Suprapubic skin (tissue), 4 donors: Measurements from ENCODE around the gene GLIS1. TPM values are rescaled to one million over a fixed set of nuclear protein-coding genes. Genes with fewer than 3 reads are reported as not detected.

ENCODE experiments used
- DNase-seq, 2 donors: peaks; one replicate each; pipeline ENCODE4 v3.0.0-alpha.2; 2019; ENCODE audit warnings: low spot score in 2 of 2
- H3K27ac ChIP-seq: fragments of 200-600 bp; sonication (generic); one replicate; pipeline ENCODE4 v1.5.1; 2019
- H3K27me3 ChIP-seq: fragments of 200-600 bp; sonication (generic); one replicate; pipeline ENCODE4 v1.5.1; 2019
- H3K36me3 ChIP-seq: fragments of 200-600 bp; sonication (generic); one replicate; pipeline ENCODE4 v1.5.1; 2019
- H3K4me1 ChIP-seq: fragments of 200-600 bp; sonication (generic); one replicate; pipeline ENCODE4 v1.5.1; 2019
- H3K4me3 ChIP-seq: fragments of 200-600 bp; sonication (generic); one replicate; pipeline ENCODE4 v1.5.1; 2019; ENCODE audit warnings: mild to moderate bottlenecking
- H3K9me3 ChIP-seq: fragments of 200-600 bp; sonication (generic); one replicate; pipeline ENCODE4 v1.5.1; 2019
- EP300 ChIP-seq: sonication (generic); formaldehyde crosslinking; IDR thresholded peaks from one replicate; pipeline ENCODE4 v1.6.1; 2017; ENCODE audit warnings: antibody characterized with exemption
- POLR2A ChIP-seq, 2 donors: fragments of 450-650 bp; IDR thresholded peaks; one replicate each; pipeline ENCODE4 v1.6.1; 2017; ENCODE audit warnings: antibody characterized with exemption in 2 of 2, mild to moderate bottlenecking in 2 of 2, moderate library complexity in 2 of 2
- POLR2AphosphoS5 ChIP-seq, 3 donors: sonication (generic); formaldehyde crosslinking; IDR thresholded peaks; one replicate each; pipeline ENCODE4 v1.6.1; 2017; ENCODE audit warnings: antibody characterized with exemption in 3 of 3
- WGBS: methylation state at CpG from one replicate; pipeline ENCODE4 v1.1.5; 2018; 5-methylcytosine and 5-hydroxymethylcytosine counted together
- total RNA-seq, 4 donors: library from RNA; depleted of rRNA; stranded (reverse); fragments of >200 nt; gene quantifications; one replicate each; pipeline ENCODE4 v1.1.0, GENCODE V29; 2016
- TF ChIP-seq, protein P1 (sequence below), 2 donors: fragments of 200-600 bp in 1 of 2; fragments of 450-650 bp in 1 of 2; sonication (generic) in 1 of 2; IDR thresholded peaks; one replicate each; pipeline ENCODE4 v1.5.1; 2016 to 2019; ENCODE audit warnings: antibody characterized with exemption in 2 of 2, mild to moderate bottlenecking in 1 of 2, moderate library complexity in 1 of 2

GLIS1 gene
- total RNA-seq, 4 donors from 2014 or later: 0.34 to 1.5 (median 0.59) TPM

- no peak overlapping the region for H3K27ac ChIP-seq
- DNase-seq: peak; percentile 29 to 65
- 90% methylated on average over 10 of the region's 10 CpGs for WGBS
- no peaks in the 10 kb centered on the region for H3K9me3 ChIP-seq
- TF ChIP-seq POLR2AphosphoS5 (IDR thresholded peaks at IDR 0.05) (no peak), EP300 (no peak), POLR2A (IDR thresholded peaks at IDR 0.05) (no peak)
- TF ChIP-seq, protein P1, sequence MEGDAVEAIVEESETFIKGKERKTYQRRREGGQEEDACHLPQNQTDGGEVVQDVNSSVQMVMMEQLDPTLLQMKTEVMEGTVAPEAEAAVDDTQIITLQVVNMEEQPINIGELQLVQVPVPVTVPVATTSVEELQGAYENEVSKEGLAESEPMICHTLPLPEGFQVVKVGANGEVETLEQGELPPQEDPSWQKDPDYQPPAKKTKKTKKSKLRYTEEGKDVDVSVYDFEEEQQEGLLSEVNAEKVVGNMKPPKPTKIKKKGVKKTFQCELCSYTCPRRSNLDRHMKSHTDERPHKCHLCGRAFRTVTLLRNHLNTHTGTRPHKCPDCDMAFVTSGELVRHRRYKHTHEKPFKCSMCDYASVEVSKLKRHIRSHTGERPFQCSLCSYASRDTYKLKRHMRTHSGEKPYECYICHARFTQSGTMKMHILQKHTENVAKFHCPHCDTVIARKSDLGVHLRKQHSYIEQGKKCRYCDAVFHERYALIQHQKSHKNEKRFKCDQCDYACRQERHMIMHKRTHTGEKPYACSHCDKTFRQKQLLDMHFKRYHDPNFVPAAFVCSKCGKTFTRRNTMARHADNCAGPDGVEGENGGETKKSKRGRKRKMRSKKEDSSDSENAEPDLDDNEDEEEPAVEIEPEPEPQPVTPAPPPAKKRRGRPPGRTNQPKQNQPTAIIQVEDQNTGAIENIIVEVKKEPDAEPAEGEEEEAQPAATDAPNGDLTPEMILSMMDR (IDR thresholded peaks at IDR 0.05): no peak
- H3K27me3 ChIP-seq: no peaks in the 10 kb centered on the region
- H3K4me1 ChIP-seq: peaks cover 3% of the 10 kb centered on the region
- H3K4me3 ChIP-seq: no peak overlapping the region
- H3K36me3 ChIP-seq: no peaks in the 10 kb centered on the region
These were observed 185.8 kb downstream of the GLIS1 start for GRCh38 chr1:53552981-53553733.

DNA sequence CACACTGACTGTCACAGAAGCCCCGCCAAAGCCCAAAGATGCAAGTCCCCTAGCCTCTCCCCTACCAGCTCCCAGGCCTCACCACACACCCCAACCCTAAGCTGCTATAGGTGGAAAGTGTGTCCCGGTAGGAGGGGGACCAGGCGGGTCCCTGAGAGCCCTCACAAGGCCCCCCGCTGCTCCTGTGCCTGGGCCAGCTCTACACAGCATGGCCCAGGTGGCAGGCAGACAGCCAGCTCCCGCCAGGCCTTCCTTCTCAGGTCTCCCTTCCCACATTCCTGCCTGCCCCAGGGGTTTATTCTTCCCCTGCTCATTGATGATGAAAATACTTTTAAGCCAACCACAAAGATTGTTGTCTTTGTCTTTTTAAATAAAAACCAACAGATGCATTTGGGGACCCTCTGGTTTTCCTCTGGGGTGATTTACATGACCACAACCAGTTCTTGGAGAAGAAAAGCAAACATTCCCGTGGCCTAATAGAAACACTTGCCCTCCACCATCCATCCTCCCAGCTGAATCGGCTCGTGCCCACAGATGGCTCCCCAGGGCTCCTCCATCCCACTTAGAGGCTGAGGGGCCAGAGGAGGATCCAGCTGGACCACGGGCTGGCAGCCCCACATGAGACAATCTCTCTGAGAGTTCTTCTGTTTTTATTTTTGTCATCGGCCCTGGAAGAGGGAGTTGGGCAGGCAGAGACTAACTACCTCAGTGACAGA is 186.7 kb downstream of the GLIS1 start:
- WGBS: 62% methylated on average over 10 of the region's 10 CpGs
- peaks cover 3% of the 10 kb centered on the region for H3K4me1 ChIP-seq
- peak; percentile 28 to 59 for DNase-seq
- H3K27ac ChIP-seq: no peak overlapping the region
- TF ChIP-seq POLR2A (IDR thresholded peaks at IDR 0.05) (no peak), POLR2AphosphoS5 (IDR thresholded peaks at IDR 0.05) (no peak), EP300 (no peak)
- TF ChIP-seq, protein P1 (IDR thresholded peaks at IDR 0.05): no peak
- no peaks in the 10 kb centered on the region for H3K9me3 ChIP-seq
- H3K36me3 ChIP-seq: no peaks in the 10 kb centered on the region
- H3K27me3 ChIP-seq: no peaks in the 10 kb centered on the region
- no peak overlapping the region for H3K4me3 ChIP-seq

GRCh38 chr1:53551428-53551995 is 187.5 kb downstream of the GLIS1 start:
- 93% methylated on average over 8 of the region's 8 CpGs for WGBS
- Histone ChIP-seq H3K4me3 (no peak overlapping the region), H3K27me3 (no peaks in the 10 kb centered on the region), H3K27ac (no peak overlapping the region), H3K9me3 (no peaks in the 10 kb centered on the region), H3K4me1 (peaks cover 3% of the 10 kb centered on the region), H3K36me3 (no peaks in the 10 kb centered on the region)
- peak; percentile 36 to 64 for DNase-seq
- TF ChIP-seq POLR2A (IDR thresholded peaks at IDR 0.05): no peak
- TF ChIP-seq POLR2AphosphoS5 (IDR thresholded peaks at IDR 0.05): no peak
- TF ChIP-seq EP300: no peak
- TF ChIP-seq, protein P1 (IDR thresholded peaks at IDR 0.05): no peak

DNA sequence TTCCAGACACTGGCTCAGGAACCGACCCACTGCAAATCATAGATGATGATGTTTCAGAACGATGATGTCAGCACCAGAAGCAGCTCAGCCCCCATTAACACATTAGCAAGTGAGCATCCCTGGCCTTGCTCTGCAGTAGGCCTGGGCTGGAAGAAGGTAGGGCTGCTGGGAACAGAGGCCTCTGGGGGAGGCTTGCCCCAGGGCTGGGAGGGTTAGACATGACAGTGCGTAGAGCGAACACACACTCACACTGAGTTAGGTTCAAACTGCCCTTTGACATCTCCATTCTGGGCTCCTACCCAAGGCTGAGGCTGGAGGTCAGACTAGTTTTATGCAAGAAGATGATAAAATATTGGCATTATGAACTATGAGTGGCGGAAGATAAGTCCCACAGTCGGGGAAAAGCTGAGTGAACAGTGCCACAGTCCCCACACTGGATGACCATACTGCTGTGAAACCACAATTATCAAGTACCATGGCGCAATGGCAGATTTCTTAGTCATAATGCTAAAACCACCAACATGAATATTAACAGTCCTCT is 188.7 kb downstream of the GLIS1 start:
- H3K9me3 ChIP-seq: no peaks in the 10 kb centered on the region
- TF ChIP-seq, protein P1 (IDR thresholded peaks at IDR 0.05): no peak
- no peak for TF ChIP-seq POLR2A (IDR thresholded peaks at IDR 0.05)
- no peak for TF ChIP-seq POLR2AphosphoS5 (IDR thresholded peaks at IDR 0.05)
- no peak for TF ChIP-seq EP300
- H3K27me3 ChIP-seq: no peaks in the 10 kb centered on the region
- DNase-seq: peak; percentile 37 to 51
- 73% methylated on average over 7 of the region's 7 CpGs for WGBS
- no peak overlapping the region for H3K4me3 ChIP-seq
- no peak overlapping the region for H3K27ac ChIP-seq
- H3K4me1 ChIP-seq: peaks cover 3% of the 10 kb centered on the region
- no peaks in the 10 kb centered on the region for H3K36me3 ChIP-seq

GRCh38 chr1:53549781-53550180 is 189.2 kb downstream of the GLIS1 start:
- Histone ChIP-seq H3K4me1 (peaks cover 3% of the 10 kb centered on the region), H3K36me3 (no peaks in the 10 kb centered on the region), H3K27ac (no peak overlapping the region), H3K4me3 (no peak overlapping the region), H3K9me3 (no peaks in the 10 kb centered on the region), H3K27me3 (no peaks in the 10 kb centered on the region)
- no peak for TF ChIP-seq POLR2AphosphoS5 (IDR thresholded peaks at IDR 0.05)
- TF ChIP-seq EP300: no peak
- TF ChIP-seq, protein P1 (IDR thresholded peaks at IDR 0.05): no peak
- no peak for TF ChIP-seq POLR2A (IDR thresholded peaks at IDR 0.05)
- peak; percentile 14 to 57 for DNase-seq
- WGBS: 93% methylated on average over 3 of the region's 3 CpGs
